ENCODE data around the gene LARP6. TPM values are rescaled to one million over a fixed set of nuclear protein-coding genes. Genes with fewer than 3 reads are reported as not detected.

The LARP6 gene
- total and polyA plus RNA-seq, 2 experiments from 2014 or later: 20.0 to 22.4 TPM

GRCh38 chr15:70856884-70857561 is 3.1 kb upstream of the LARP6 start:
- Mint-ChIP-seq H3K36me3 (ENCODE audit: low read depth) (no peaks in the 10 kb centered on the region; the same call in 2 of the 3 replicates), H3K27ac (no peak overlapping the region), H3K27me3 (ENCODE audit: insufficient read depth, low read depth, poor library complexity) (peaks cover 8% of the 10 kb centered on the region), H3K9me3 (0 out of 3 replicates have a peak, but pooled peaks cover 3% of the 10 kb centered on the region), H3K4me3 (no peak overlapping the region), H3K4me1 (peaks cover 16% of the 10 kb centered on the region)
- Histone ChIP-seq H3K79me2 (replicated peaks; ENCODE audit: insufficient read depth) (peaks cover 5% of the 10 kb centered on the region; the same call in 1 of the 2 replicates), H2AFZ (no peak overlapping the region), H3K4me1 (ENCODE audit: insufficient read depth) (peaks cover 8% of the 10 kb centered on the region), H3K27ac (ENCODE audit: low read depth) (no peak overlapping the region), H3K27me3 (ENCODE audit: insufficient read depth) (peaks cover 10% of the 10 kb centered on the region), H3K9me2 (ENCODE audit: insufficient read depth) (no peaks in the 10 kb centered on the region), H3K36me3 (ENCODE audit: insufficient read depth) (no peaks in the 10 kb centered on the region), H4K20me1 (replicated peaks; ENCODE audit: insufficient read depth) (no peaks in the 10 kb centered on the region; the same call in 1 of the 2 replicates), H3F3A (replicated peaks; ENCODE audit: low read depth) (0 out of 2 replicates have a peak, but pooled peaks cover 9% of the 10 kb centered on the region), H3K4me3 (no peak overlapping the region), H3K4me2 (no peak overlapping the region)
- ATAC-seq: no peak
- DNase-seq (ENCODE audit: low spot score): no peak
- TF ChIP-seq POLR2AphosphoS5 (IDR thresholded peaks at IDR 0.05; ENCODE audit: low read depth) (no peak), EZH2 (IDR thresholded peaks at IDR 0.05; ENCODE audit: low read depth, unreplicated experiment) (no peak), EZH2phosphoT487 (IDR thresholded peaks at IDR 0.05; ENCODE audit: unreplicated experiment) (no peak), NANOG (IDR thresholded peaks at IDR 0.05; ENCODE audit: borderline replicate concordance) (no peak), ZNF331 (CRISPR knock-in tag; IDR thresholded peaks at IDR 0.05; ENCODE audit: low read depth) (no peak), STAT1 (IDR thresholded peaks at IDR 0.05; ENCODE audit: unreplicated experiment) (no peak), JUNB (IDR thresholded peaks at IDR 0.05; ENCODE audit: unreplicated experiment) (no peak), ZNF114 (CRISPR knock-in tag; IDR thresholded peaks at IDR 0.05) (no peak), CREB1 (CRISPR knock-in tag; IDR thresholded peaks at IDR 0.05; ENCODE audit: low read depth) (no peak)
- TF ChIP-seq, protein P1, sequence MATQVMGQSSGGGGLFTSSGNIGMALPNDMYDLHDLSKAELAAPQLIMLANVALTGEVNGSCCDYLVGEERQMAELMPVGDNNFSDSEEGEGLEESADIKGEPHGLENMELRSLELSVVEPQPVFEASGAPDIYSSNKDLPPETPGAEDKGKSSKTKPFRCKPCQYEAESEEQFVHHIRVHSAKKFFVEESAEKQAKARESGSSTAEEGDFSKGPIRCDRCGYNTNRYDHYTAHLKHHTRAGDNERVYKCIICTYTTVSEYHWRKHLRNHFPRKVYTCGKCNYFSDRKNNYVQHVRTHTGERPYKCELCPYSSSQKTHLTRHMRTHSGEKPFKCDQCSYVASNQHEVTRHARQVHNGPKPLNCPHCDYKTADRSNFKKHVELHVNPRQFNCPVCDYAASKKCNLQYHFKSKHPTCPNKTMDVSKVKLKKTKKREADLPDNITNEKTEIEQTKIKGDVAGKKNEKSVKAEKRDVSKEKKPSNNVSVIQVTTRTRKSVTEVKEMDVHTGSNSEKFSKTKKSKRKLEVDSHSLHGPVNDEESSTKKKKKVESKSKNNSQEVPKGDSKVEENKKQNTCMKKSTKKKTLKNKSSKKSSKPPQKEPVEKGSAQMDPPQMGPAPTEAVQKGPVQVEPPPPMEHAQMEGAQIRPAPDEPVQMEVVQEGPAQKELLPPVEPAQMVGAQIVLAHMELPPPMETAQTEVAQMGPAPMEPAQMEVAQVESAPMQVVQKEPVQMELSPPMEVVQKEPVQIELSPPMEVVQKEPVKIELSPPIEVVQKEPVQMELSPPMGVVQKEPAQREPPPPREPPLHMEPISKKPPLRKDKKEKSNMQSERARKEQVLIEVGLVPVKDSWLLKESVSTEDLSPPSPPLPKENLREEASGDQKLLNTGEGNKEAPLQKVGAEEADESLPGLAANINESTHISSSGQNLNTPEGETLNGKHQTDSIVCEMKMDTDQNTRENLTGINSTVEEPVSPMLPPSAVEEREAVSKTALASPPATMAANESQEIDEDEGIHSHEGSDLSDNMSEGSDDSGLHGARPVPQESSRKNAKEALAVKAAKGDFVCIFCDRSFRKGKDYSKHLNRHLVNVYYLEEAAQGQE (IDR thresholded peaks at IDR 0.05; ENCODE audit: unreplicated experiment): no peak
- TF ChIP-seq, protein P2, sequence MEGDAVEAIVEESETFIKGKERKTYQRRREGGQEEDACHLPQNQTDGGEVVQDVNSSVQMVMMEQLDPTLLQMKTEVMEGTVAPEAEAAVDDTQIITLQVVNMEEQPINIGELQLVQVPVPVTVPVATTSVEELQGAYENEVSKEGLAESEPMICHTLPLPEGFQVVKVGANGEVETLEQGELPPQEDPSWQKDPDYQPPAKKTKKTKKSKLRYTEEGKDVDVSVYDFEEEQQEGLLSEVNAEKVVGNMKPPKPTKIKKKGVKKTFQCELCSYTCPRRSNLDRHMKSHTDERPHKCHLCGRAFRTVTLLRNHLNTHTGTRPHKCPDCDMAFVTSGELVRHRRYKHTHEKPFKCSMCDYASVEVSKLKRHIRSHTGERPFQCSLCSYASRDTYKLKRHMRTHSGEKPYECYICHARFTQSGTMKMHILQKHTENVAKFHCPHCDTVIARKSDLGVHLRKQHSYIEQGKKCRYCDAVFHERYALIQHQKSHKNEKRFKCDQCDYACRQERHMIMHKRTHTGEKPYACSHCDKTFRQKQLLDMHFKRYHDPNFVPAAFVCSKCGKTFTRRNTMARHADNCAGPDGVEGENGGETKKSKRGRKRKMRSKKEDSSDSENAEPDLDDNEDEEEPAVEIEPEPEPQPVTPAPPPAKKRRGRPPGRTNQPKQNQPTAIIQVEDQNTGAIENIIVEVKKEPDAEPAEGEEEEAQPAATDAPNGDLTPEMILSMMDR (conservative IDR thresholded peaks at IDR 0.05; ENCODE audit: low read depth in 2 of 2): no peak
- TF ChIP-seq, protein P3, sequence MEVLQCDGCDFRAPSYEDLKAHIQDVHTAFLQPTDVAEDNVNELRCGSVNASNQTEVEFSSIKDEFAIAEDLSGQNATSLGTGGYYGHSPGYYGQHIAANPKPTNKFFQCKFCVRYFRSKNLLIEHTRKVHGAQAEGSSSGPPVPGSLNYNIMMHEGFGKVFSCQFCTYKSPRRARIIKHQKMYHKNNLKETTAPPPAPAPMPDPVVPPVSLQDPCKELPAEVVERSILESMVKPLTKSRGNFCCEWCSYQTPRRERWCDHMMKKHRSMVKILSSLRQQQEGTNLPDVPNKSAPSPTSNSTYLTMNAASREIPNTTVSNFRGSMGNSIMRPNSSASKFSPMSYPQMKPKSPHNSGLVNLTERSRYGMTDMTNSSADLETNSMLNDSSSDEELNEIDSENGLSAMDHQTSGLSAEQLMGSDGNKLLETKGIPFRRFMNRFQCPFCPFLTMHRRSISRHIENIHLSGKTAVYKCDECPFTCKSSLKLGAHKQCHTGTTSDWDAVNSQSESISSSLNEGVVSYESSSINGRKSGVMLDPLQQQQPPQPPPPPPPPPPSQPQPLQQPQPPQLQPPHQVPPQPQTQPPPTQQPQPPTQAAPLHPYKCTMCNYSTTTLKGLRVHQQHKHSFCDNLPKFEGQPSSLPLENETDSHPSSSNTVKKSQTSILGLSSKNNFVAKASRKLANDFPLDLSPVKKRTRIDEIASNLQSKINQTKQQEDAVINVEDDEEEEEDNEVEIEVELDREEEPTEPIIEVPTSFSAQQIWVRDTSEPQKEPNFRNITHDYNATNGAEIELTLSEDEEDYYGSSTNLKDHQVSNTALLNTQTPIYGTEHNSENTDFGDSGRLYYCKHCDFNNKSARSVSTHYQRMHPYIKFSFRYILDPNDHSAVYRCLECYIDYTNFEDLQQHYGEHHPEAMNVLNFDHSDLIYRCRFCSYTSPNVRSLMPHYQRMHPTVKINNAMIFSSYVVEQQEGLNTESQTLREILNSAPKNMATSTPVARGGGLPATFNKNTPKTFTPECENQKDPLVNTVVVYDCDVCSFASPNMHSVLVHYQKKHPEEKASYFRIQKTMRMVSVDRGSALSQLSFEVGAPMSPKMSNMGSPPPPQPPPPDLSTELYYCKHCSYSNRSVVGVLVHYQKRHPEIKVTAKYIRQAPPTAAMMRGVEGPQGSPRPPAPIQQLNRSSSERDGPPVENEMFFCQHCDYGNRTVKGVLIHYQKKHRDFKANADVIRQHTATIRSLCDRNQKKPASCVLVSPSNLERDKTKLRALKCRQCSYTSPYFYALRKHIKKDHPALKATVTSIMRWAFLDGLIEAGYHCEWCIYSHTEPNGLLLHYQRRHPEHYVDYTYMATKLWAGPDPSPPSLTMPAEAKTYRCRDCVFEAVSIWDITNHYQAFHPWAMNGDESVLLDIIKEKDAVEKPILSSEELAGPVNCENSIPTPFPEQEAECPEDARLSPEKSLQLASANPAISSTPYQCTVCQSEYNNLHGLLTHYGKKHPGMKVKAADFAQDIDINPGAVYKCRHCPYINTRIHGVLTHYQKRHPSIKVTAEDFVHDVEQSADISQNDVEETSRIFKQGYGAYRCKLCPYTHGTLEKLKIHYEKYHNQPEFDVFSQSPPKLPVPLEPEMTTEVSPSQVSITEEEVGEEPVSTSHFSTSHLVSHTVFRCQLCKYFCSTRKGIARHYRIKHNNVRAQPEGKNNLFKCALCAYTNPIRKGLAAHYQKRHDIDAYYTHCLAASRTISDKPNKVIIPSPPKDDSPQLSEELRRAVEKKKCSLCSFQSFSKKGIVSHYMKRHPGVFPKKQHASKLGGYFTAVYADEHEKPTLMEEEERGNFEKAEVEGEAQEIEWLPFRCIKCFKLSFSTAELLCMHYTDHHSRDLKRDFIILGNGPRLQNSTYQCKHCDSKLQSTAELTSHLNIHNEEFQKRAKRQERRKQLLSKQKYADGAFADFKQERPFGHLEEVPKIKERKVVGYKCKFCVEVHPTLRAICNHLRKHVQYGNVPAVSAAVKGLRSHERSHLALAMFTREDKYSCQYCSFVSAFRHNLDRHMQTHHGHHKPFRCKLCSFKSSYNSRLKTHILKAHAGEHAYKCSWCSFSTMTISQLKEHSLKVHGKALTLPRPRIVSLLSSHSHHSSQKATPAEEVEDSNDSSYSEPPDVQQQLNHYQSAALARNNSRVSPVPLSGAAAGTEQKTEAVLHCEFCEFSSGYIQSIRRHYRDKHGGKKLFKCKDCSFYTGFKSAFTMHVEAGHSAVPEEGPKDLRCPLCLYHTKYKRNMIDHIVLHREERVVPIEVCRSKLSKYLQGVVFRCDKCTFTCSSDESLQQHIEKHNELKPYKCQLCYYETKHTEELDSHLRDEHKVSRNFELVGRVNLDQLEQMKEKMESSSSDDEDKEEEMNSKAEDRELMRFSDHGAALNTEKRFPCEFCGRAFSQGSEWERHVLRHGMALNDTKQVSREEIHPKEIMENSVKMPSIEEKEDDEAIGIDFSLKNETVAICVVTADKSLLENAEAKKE (CRISPR knock-in tag; IDR thresholded peaks at IDR 0.05): no peak
- TF ChIP-seq, protein P4, sequence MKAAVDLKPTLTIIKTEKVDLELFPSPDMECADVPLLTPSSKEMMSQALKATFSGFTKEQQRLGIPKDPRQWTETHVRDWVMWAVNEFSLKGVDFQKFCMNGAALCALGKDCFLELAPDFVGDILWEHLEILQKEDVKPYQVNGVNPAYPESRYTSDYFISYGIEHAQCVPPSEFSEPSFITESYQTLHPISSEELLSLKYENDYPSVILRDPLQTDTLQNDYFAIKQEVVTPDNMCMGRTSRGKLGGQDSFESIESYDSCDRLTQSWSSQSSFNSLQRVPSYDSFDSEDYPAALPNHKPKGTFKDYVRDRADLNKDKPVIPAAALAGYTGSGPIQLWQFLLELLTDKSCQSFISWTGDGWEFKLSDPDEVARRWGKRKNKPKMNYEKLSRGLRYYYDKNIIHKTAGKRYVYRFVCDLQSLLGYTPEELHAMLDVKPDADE (IDR thresholded peaks at IDR 0.05): no peak

Data from GM23338 (cell line).